GM18505 (cell line): ENCODE data around the gene COL27A1.
"Not testable (repeated sequence)": the region's sequence is repeated elsewhere in the genome, so short reads cannot be mapped to it uniquely, and the experiment has no call there.

Experiments used
- ATAC-seq: cut with Tn5 transposase; IDR thresholded peaks from one replicate; pipeline ENCODE4 v1.9.1; 2021; ENCODE audit not compliant: unreplicated experiment
- POLR2A ChIP-seq: IDR thresholded peaks from 4 replicates; pipeline ENCODE4 v1.6.1; 2011; ENCODE audit warnings: borderline replicate concordance; ENCODE audit not compliant: insufficient read depth, insufficient read length; ENCODE audit errors: extremely low read depth

COL27A1 gene

GRCh38 chr9:114126247-114127060 lies 28.9 kb upstream of the COL27A1 start:
- no peak for ATAC-seq
- TF ChIP-seq POLR2A, result no peak

GRCh38 chr9:114128759-114129158 lies 26.6 kb upstream of the COL27A1 start:
- ATAC-seq, result not testable (repeated sequence)

GRCh38 chr9:114130141-114130540 lies 25.2 kb upstream of the COL27A1 start:
- ATAC-seq, result no peak
- TF ChIP-seq POLR2A, result no peak

GRCh38 chr9:114130624-114131277 lies 24.6 kb upstream of the COL27A1 start:
- no peak for TF ChIP-seq POLR2A
- no peak for ATAC-seq

GRCh38 chr9:114131808-114132549 lies 23.4 kb upstream of the COL27A1 start:
- ATAC-seq, result no peak
- no peak for TF ChIP-seq POLR2A

GRCh38 chr9:114132550-114132918 lies 22.8 kb upstream of the COL27A1 start:
- ATAC-seq, result no peak
- no peak for TF ChIP-seq POLR2A

GRCh38 chr9:114134827-114135396 lies 20.4 kb upstream of the COL27A1 start:
- ATAC-seq, result no peak
- no peak for TF ChIP-seq POLR2A

- ATAC-seq, result no peak
- TF ChIP-seq POLR2A, result no peak
Measured at GRCh38 chr9:114137831-114138230, 17.5 kb upstream of the COL27A1 start.

GRCh38 chr9:114138552-114138971 lies 16.8 kb upstream of the COL27A1 start:
- ATAC-seq, result no peak
- no peak for TF ChIP-seq POLR2A

- ATAC-seq, result no peak
- no peak for TF ChIP-seq POLR2A
Measured at GRCh38 chr9:114139071-114139470, 16.3 kb upstream of the COL27A1 start.

GRCh38 chr9:114140401-114140800 lies 14.9 kb upstream of the COL27A1 start:
- ATAC-seq, result no peak
- no peak for TF ChIP-seq POLR2A

- no peak for ATAC-seq
Measured at GRCh38 chr9:114140850-114141249, 14.5 kb upstream of the COL27A1 start.

More at GRCh38 chr9:114140850-114141249, 14.5 kb upstream of the COL27A1 start:
- no peak for TF ChIP-seq POLR2A
